Endothelial cell of umbilical vein (primary cell): Measurements from ENCODE around the gene CNGA4. TPM values are rescaled to one million over a fixed set of nuclear protein-coding genes. Genes with fewer than 3 reads are reported as not detected.

Experiments used
- BruUV-seq: library from RNA; stranded (reverse); fragments of 400-500 nt; replicated peaks from 2 replicates; lab custom pipeline; 2021; lab: Mats Ljungman, UMichigan
- CTCF ChIA-PET: fragments of 300-600, 350-600 bp; sonication (Branson Sonifier 250); formaldehyde crosslinking; loops from one replicate; lab custom pipeline; 2021; ENCODE audit warnings: antibody characterized with exemption, inconsistent platforms; lab: Charles Lee
- POLR2A ChIA-PET: fragments of 300-600, 350-600 bp; sonication (Branson Sonifier 250); formaldehyde crosslinking; loops from one replicate; lab custom pipeline; 2021; ENCODE audit warnings: antibody characterized with exemption, inconsistent platforms; lab: Charles Lee
- DNase-seq: peaks from one replicate; pipeline ENCODE4 v3.0.0-alpha.2; 2011; ENCODE audit warnings: low read depth, low spot score
- FAIRE-seq: peaks from 2 replicates; lab custom pipeline; 2011; peaks lifted over from hg19 to GRCh38; lab: Jason Lieb, UNC
- H2AFZ ChIP-seq: 2 replicates; pipeline ENCODE4 v1.6.0; 2012; ENCODE audit warnings: low read depth, low read length, control low read depth, inconsistent platforms
- H3K27ac ChIP-seq: 2 replicates; pipeline ENCODE4 v1.5.1; 2011; ENCODE audit warnings: low read depth, mild to moderate bottlenecking, control low read depth, low read length, moderate library complexity; ENCODE audit not compliant: insufficient read depth
- H3K27me3 ChIP-seq, 2 experiments: 2 replicates each; pipeline versions ENCODE4 v1.6.0 to v1.6.1; 2011; ENCODE audit warnings: low read length in 2 of 2, mixed read lengths in 1 of 2; ENCODE audit not compliant: control insufficient read depth in 2 of 2, insufficient read depth in 2 of 2
- H3K36me3 ChIP-seq, 2 experiments: 2 replicates in 1 of 2; 3 replicates in 1 of 2; pipeline ENCODE4 v1.5.1; 2011; ENCODE audit warnings: low read length in 2 of 2, mild to moderate bottlenecking in 1 of 2, moderate library complexity in 1 of 2; ENCODE audit not compliant: control insufficient read depth in 2 of 2, insufficient read depth in 2 of 2; ENCODE audit errors: extremely low read depth in 1 of 2
- H3K4me1 ChIP-seq: 3 replicates; pipeline ENCODE4 v1.5.1; 2011; ENCODE audit warnings: mild to moderate bottlenecking, low read length; ENCODE audit not compliant: control insufficient read depth, insufficient read depth; ENCODE audit errors: extremely low read depth
- H3K4me2 ChIP-seq: 2 replicates; pipeline ENCODE4 v1.6.1; 2011; ENCODE audit warnings: low read length, control low read depth, mixed read lengths; ENCODE audit not compliant: insufficient read depth
- H3K4me3 ChIP-seq, 3 experiments: fragments of 200-600 bp in 1 of 3; sonication (generic), shearing (Covaris generic) in 1 of 3; replicated peaks in 1 of 3; 2 replicates each; pipeline ENCODE4 v1.5.1; 2011 to 2016; ENCODE audit warnings: control low read depth in 3 of 3, low read length in 3 of 3, mild to moderate bottlenecking in 2 of 3, inconsistent platforms in 1 of 3, low read depth in 1 of 3, moderate library complexity in 1 of 3; ENCODE audit not compliant: insufficient read depth in 1 of 3
- H3K79me2 ChIP-seq: 2 replicates; pipeline ENCODE4 v1.6.0; 2012; ENCODE audit warnings: low read length, inconsistent platforms; ENCODE audit not compliant: control insufficient read depth, insufficient read depth
- H3K9ac ChIP-seq: replicated peaks from 2 replicates; pipeline ENCODE3; 2011; ENCODE audit warnings: low read length, control low read depth; ENCODE audit not compliant: insufficient read depth; ENCODE audit errors: extremely low read depth
- H3K9me1 ChIP-seq: replicated peaks from 3 replicates; pipeline ENCODE4 v1.6.0; 2011; ENCODE audit warnings: mild to moderate bottlenecking, low read length; ENCODE audit not compliant: control insufficient read depth, insufficient read depth; ENCODE audit errors: extremely low read depth
- H3K9me3 ChIP-seq: replicated peaks from 2 replicates; pipeline ENCODE4 v1.5.1; 2012; ENCODE audit warnings: low read length, inconsistent platforms; ENCODE audit not compliant: control insufficient read depth, insufficient read depth
- H4K20me1 ChIP-seq: replicated peaks from 2 replicates; pipeline ENCODE3; 2011; ENCODE audit warnings: mild to moderate bottlenecking, low read length; ENCODE audit not compliant: control insufficient read depth, insufficient read depth; ENCODE audit errors: extremely low read depth
- CTCF ChIP-seq, 2 donors: IDR thresholded peaks; 1 replicate in 1 of 2; 2 replicates in 1 of 2; pipeline ENCODE4 v1.5.1; 2011; ENCODE audit warnings: low read length in 2 of 2, mild to moderate bottlenecking in 2 of 2, moderate library complexity in 2 of 2, control low read depth in 1 of 2, inconsistent platforms in 1 of 2, low read depth in 1 of 2; ENCODE audit not compliant: insufficient read depth in 1 of 2; ENCODE audit errors: extremely low read depth in 1 of 2
- EZH2 ChIP-seq: IDR thresholded peaks from 2 replicates; pipeline ENCODE4 v1.6.1; 2012; ENCODE audit warnings: borderline replicate concordance, low read depth, mild to moderate bottlenecking, moderate library complexity, low read length, inconsistent platforms; ENCODE audit not compliant: severe bottlenecking
- FOS ChIP-seq: IDR thresholded peaks from 2 replicates; pipeline ENCODE4 v1.6.1; 2011; ENCODE audit warnings: mild to moderate bottlenecking, low read length, moderate library complexity, borderline replicate concordance; ENCODE audit not compliant: insufficient read depth
- GATA2 ChIP-seq: IDR thresholded peaks from 2 replicates; pipeline ENCODE4 v1.7.0; 2011; ENCODE audit warnings: low read depth, mild to moderate bottlenecking, moderate library complexity, mixed read lengths, low read length; ENCODE audit not compliant: insufficient read length, insufficient read depth
- JUN ChIP-seq: IDR thresholded peaks from 2 replicates; pipeline ENCODE4 v1.6.1; 2011; ENCODE audit warnings: borderline replicate concordance, low read depth; ENCODE audit not compliant: insufficient read length, insufficient read depth
- MAX ChIP-seq: IDR thresholded peaks from 2 replicates; pipeline ENCODE4 v1.6.1; 2011; ENCODE audit not compliant: insufficient read depth, insufficient read length
- MYC ChIP-seq: IDR thresholded peaks from one replicate; pipeline ENCODE4 v1.6.1; 2011; ENCODE audit warnings: mild to moderate bottlenecking, low read depth, low read length
- POLR2A ChIP-seq: IDR thresholded peaks from 2 replicates; pipeline ENCODE4 v1.6.1; 2012; ENCODE audit warnings: low read depth, mild to moderate bottlenecking, control low read depth, low read length
- POLR2AphosphoS5 ChIP-seq: IDR thresholded peaks from 2 replicates; pipeline ENCODE4 v1.6.1; 2012; ENCODE audit warnings: low read depth, mild to moderate bottlenecking, control low read depth, low read length, moderate library complexity; ENCODE audit not compliant: insufficient read depth
- dilution Hi-C: fragments of 300-500 bp; cut with MboI; formaldehyde crosslinking; loops from one replicate; pipeline ENCODE4 v1.15.0; 2019; ENCODE audit warnings: low sequenced_read_pairs; ENCODE audit not compliant: extremely low pct_ligation_motif_present
- intact Hi-C: fragments of 100-400 bp; cut with micrococcal nuclease; formaldehyde crosslinking; loops from one replicate; pipeline ENCODE4 v1.10.0; 2022
- polyA plus RNA-seq, 4 experiments: library from polyadenylated mRNA; depleted of rRNA in 3 of 4; stranded (reverse) in 3 of 4; unstranded in 1 of 4; fragments of >200 nt; gene quantifications; 2 replicates each; pipeline versions ENCODE4 v1.2.1 to v1.2.3, GENCODE V29; 2011 to 2012; ENCODE audit warnings: missing spikeins in 1 of 4
- total RNA-seq: library from RNA; stranded (reverse); gene quantifications from 2 replicates; pipeline ENCODE4 v1.2.3, GENCODE V29; 2021

CNGA4 gene
- total and polyA plus RNA-seq, 2 donors (not counting 3 experiments of a cell fraction or from before 2014, with no cell fraction given), result 0.11 TPM; not detected in 1

- no peaks in the 10 kb centered on the region for H3K79me2 ChIP-seq
- DNase-seq (no peak), FAIRE-seq (no peak)
- H3K27ac ChIP-seq, result no peak overlapping the region
- BruUV-seq, result no TSS peak
- dilution Hi-C loops, result no loop called here
- H3K36me3 ChIP-seq, result no peaks in the 10 kb centered on the region
- H2AFZ ChIP-seq, result no peak overlapping the region
- no peaks in the 10 kb centered on the region for H4K20me1 ChIP-seq
- POLR2A ChIA-PET, result no interaction called here
- H3K9me3 ChIP-seq, result no peaks in the 10 kb centered on the region
- H3K9ac ChIP-seq, result no peak overlapping the region
- H3K4me2 ChIP-seq, result no peak overlapping the region
- H3K9me1 ChIP-seq, result no peaks in the 10 kb centered on the region
- TF ChIP-seq CTCF (IDR thresholded peaks at IDR 0.05; ENCODE audit: extremely low read depth in 1 of 2, insufficient read depth in 1 of 2, low read depth in 1 of 2, low read length in 2 of 2) (no peak), JUN (no peak), POLR2AphosphoS5 (no peak), FOS (no peak), MYC (no peak), EZH2 (no peak), POLR2A (no peak), MAX (no peak), GATA2 (no peak)
- CTCF ChIA-PET, result no interaction called here
- no peaks in the 10 kb centered on the region for H3K4me1 ChIP-seq
- intact Hi-C loops, result no loop called here
- no peaks in the 10 kb centered on the region for H3K27me3 ChIP-seq
- H3K4me3 ChIP-seq, result no peak overlapping the region
Measured at GRCh38 chr11:6203327-6203726, 35.6 kb upstream of the CNGA4 start.
